ENCODE measurements around the gene FN3K. TPM values are rescaled to one million over a fixed set of nuclear protein-coding genes. Genes with fewer than 3 reads are reported as not detected.
A peak's percentile ranks its signal among the peaks of the same experiment; 100 is the strongest.

Gene FN3K
- total and polyA plus RNA-seq, 2 donors (not counting 3 experiments of a cell fraction or from before 2014, with no cell fraction given): 2.0 to 12.0 TPM

- H3K4me2 ChIP-seq (ENCODE audit: insufficient read depth, low read length): no peak overlapping the region
- BruUV-seq (replicated peaks): no TSS peak
- no peak overlapping the region for H3K4me3 ChIP-seq (replicated peaks in 1 of 3; ENCODE audit: insufficient read depth in 1 of 3, low read depth in 1 of 3, low read length in 3 of 3)
- no peaks in the 10 kb centered on the region for H3K4me1 ChIP-seq (ENCODE audit: control insufficient read depth, extremely low read depth, insufficient read depth, low read length)
- ChIA-PET CTCF (interaction anchor here (1.1 to 2.2 kb wide), 4 partner anchors 13 to 99 kb away, joined by 3 to 14 read pairs (median 6); no protein-coding TSS in a partner anchor), POLR2A (no interaction called here)
- no peak overlapping the region for H3K27ac ChIP-seq (ENCODE audit: insufficient read depth, low read depth, low read length)
- H3K9me3 ChIP-seq (replicated peaks; ENCODE audit: control insufficient read depth, insufficient read depth, low read length): no peaks in the 10 kb centered on the region
- H3K36me3 ChIP-seq (ENCODE audit: control insufficient read depth in 2 of 2, extremely low read depth in 1 of 2, insufficient read depth in 2 of 2, low read length in 2 of 2): peaks cover 5 to 10% of the 10 kb centered on the region in 2 experiments
- H4K20me1 ChIP-seq (replicated peaks; ENCODE audit: control insufficient read depth, extremely low read depth, insufficient read depth, low read length): peaks cover 3% of the 10 kb centered on the region
- TF ChIP-seq MYC (IDR thresholded peaks at IDR 0.05; ENCODE audit: low read depth, low read length) (no peak), MAX (IDR thresholded peaks at IDR 0.05; ENCODE audit: insufficient read depth, insufficient read length) (no peak), POLR2AphosphoS5 (IDR thresholded peaks at IDR 0.05; ENCODE audit: insufficient read depth, low read depth, low read length) (no peak), FOS (IDR thresholded peaks at IDR 0.05; ENCODE audit: borderline replicate concordance, insufficient read depth, low read length) (no peak), GATA2 (IDR thresholded peaks at IDR 0.05; ENCODE audit: insufficient read depth, insufficient read length, low read depth, low read length) (no peak), JUN (IDR thresholded peaks at IDR 0.05; ENCODE audit: borderline replicate concordance, insufficient read depth, insufficient read length, low read depth) (no peak)
- TF ChIP-seq, protein P1, sequence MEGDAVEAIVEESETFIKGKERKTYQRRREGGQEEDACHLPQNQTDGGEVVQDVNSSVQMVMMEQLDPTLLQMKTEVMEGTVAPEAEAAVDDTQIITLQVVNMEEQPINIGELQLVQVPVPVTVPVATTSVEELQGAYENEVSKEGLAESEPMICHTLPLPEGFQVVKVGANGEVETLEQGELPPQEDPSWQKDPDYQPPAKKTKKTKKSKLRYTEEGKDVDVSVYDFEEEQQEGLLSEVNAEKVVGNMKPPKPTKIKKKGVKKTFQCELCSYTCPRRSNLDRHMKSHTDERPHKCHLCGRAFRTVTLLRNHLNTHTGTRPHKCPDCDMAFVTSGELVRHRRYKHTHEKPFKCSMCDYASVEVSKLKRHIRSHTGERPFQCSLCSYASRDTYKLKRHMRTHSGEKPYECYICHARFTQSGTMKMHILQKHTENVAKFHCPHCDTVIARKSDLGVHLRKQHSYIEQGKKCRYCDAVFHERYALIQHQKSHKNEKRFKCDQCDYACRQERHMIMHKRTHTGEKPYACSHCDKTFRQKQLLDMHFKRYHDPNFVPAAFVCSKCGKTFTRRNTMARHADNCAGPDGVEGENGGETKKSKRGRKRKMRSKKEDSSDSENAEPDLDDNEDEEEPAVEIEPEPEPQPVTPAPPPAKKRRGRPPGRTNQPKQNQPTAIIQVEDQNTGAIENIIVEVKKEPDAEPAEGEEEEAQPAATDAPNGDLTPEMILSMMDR (IDR thresholded peaks at IDR 0.05; ENCODE audit: extremely low read depth in 1 of 2, insufficient read depth in 1 of 2, low read depth in 1 of 2, low read length in 2 of 2): peak; percentile 59 to 62
- H3K9ac ChIP-seq (replicated peaks; ENCODE audit: extremely low read depth, insufficient read depth, low read length): no peak overlapping the region
- DNase-seq (ENCODE audit: low read depth, low spot score) (peak; percentile 50), FAIRE-seq (peak; percentile 73)
- H3K79me2 ChIP-seq (ENCODE audit: control insufficient read depth, insufficient read depth, low read length): peaks cover 5% of the 10 kb centered on the region
- intact Hi-C loops (cut with micrococcal nuclease) (loop anchor here (1.0 kb wide), 2 partner anchors 99 to 415 kb away; no protein-coding TSS in a partner anchor), dilution Hi-C loops (cut with MboI; ENCODE audit: extremely low pct_ligation_motif_present, low sequenced_read_pairs) (no loop called here)
- H2AFZ ChIP-seq (ENCODE audit: low read depth, low read length): no peak overlapping the region
- H3K9me1 ChIP-seq (replicated peaks; ENCODE audit: control insufficient read depth, extremely low read depth, insufficient read depth, low read length): no peaks in the 10 kb centered on the region
- H3K27me3 ChIP-seq (ENCODE audit: control insufficient read depth in 2 of 2, insufficient read depth in 2 of 2, low read length in 2 of 2): no peaks in the 10 kb centered on the region
Observed at GRCh38 chr17:82767041-82767754, 31.8 kb downstream of the FN3K start.
